Lower lobe of right lung (tissue), 2 donors: Measurements from ENCODE around the gene PABPC1L. TPM values are rescaled to one million over a fixed set of nuclear protein-coding genes. Genes with fewer than 3 reads are reported as not detected.

Source experiments
- ATAC-seq, 2 donors: fragments of 200-7000 bp; cut with Tn5 transposase; one replicate each; pipeline ENCODE4 v1.9.1; 2020 to 2022; ENCODE audit warnings: mild to moderate bottlenecking in 2 of 2, moderate library complexity in 2 of 2
- DNase-seq: peaks from one replicate; pipeline ENCODE4 v3.0.0-alpha.2; 2020
- H3K27ac ChIP-seq: fragments of 200-600 bp; one replicate; pipeline ENCODE4 v1.8.0; 2022
- H3K27me3 ChIP-seq: fragments of 200-600 bp; one replicate; pipeline ENCODE4 v1.8.0; 2022; ENCODE audit warnings: low read depth
- H3K36me3 ChIP-seq: fragments of 200-600 bp; one replicate; pipeline ENCODE4 v1.8.0; 2022; ENCODE audit warnings: mild to moderate bottlenecking
- H3K4me1 ChIP-seq: fragments of 200-600 bp; one replicate; pipeline ENCODE4 v1.8.0; 2022
- H3K4me3 ChIP-seq: fragments of 200-600 bp; one replicate; pipeline ENCODE4 v1.8.0; 2022; ENCODE audit warnings: mild to moderate bottlenecking
- H3K9me3 ChIP-seq: fragments of 200-600 bp; one replicate; pipeline ENCODE4 v1.8.0; 2022
- CTCF ChIP-seq: fragments of 200-600 bp; IDR thresholded peaks from one replicate; pipeline ENCODE4 v1.8.0; 2022; ENCODE audit warnings: antibody characterized with exemption, mild to moderate bottlenecking
- intact Hi-C: fragments of 100-400 bp; cut with DNase I; formaldehyde crosslinking; loops from one replicate; pipeline ENCODE4 v1.11.0; 2022
- total RNA-seq: library from RNA; stranded (reverse); fragmentation: NEBNext Ultra II Directional; extraction: Animal tissue kit (Norgen Biotek cat#: 25700); gene quantifications from one replicate; pipeline ENCODE4 v1.2.1, GENCODE V29; 2021
- donor health status: DM: no; HTN: yes; CAD: no; lungs with severe emphysema.

PABPC1L gene
- total RNA-seq, 1 donor from 2014 or later, result 56.3 TPM

DNA sequence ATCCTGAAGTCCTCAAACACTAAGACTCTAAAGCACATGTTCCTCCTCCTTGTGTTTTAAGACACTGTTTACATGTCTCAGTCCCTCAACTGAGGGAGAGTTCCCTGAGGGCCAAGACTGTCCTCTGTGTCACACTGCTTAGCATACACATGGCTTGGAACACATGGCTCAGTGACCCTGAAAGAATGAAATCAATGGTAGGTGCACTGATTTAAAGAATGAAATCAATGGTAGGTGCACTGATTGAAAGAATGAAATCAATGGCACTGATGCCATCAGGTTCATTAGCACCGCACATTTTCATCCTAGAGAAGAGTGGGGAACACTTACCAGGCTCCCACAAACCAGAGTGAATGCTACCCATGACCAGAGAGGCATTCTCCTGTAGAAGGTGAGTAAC is 40.5 kb downstream of the PABPC1L start:
- DNase-seq (no peak), ATAC-seq (no peak)
- Histone ChIP-seq H3K9me3 (no peaks in the 10 kb centered on the region), H3K27me3 (no peaks in the 10 kb centered on the region), H3K36me3 (peaks cover 85% of the 10 kb centered on the region), H3K4me1 (no peaks in the 10 kb centered on the region), H3K4me3 (no peak overlapping the region), H3K27ac (no peak overlapping the region)
- intact Hi-C loops, result no loop called here
- TF ChIP-seq CTCF, result no peak

DNA sequence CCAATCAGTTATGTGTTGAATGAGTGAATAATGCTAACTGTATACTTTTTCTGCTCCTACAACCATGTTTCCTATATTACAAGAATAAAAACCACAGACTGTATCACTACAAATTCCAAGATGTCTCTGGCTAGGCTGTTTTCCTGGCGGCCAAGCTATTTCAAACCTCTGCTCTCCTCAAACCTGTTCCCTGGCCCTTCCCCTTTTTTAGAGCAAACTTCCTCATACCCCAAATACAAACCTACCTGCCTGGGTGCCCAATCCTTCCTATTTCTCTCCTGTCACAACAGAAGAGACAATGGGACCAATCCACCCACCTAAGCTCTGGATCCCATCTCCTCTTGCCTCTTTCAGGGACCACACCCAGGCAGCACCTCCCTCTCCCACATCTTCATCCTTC is 42.9 kb downstream of the PABPC1L start:
- peaks cover 72% of the 10 kb centered on the region for H3K36me3 ChIP-seq
- H3K27ac ChIP-seq, result no peak overlapping the region
- no peak overlapping the region for H3K4me3 ChIP-seq
- intact Hi-C loops, result no loop called here
- ATAC-seq (no peak), DNase-seq (no peak)
- no peaks in the 10 kb centered on the region for H3K27me3 ChIP-seq
- no peak for TF ChIP-seq CTCF
- no peaks in the 10 kb centered on the region for H3K4me1 ChIP-seq
- H3K9me3 ChIP-seq, result no peaks in the 10 kb centered on the region

DNA sequence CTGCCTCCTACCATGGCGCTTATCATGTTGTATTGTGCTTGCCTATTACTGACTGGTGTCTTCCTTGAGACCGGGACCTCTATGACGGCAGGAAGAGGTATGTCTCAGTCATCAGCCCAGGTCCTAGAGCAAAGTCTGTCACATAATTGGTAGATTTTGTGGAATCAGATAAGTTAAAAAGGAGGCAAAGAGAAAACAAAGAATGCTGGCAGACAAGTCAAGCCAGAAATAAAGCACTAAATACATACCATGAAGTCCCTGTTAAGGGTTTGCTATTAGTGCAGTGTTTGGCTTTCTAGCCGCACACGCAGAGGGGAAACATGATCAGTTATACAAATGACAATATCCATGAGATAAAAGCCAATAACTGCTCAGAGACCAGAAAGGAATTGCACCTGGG is 44.4 kb downstream of the PABPC1L start:
- Histone ChIP-seq H3K36me3 (peaks cover 62% of the 10 kb centered on the region), H3K4me3 (no peak overlapping the region), H3K4me1 (peaks cover 5% of the 10 kb centered on the region), H3K27ac (no peak overlapping the region), H3K9me3 (no peaks in the 10 kb centered on the region), H3K27me3 (no peaks in the 10 kb centered on the region)
- intact Hi-C loops, result no loop called here
- ATAC-seq, result no peak
- no peak for DNase-seq
- no peak for TF ChIP-seq CTCF

DNA sequence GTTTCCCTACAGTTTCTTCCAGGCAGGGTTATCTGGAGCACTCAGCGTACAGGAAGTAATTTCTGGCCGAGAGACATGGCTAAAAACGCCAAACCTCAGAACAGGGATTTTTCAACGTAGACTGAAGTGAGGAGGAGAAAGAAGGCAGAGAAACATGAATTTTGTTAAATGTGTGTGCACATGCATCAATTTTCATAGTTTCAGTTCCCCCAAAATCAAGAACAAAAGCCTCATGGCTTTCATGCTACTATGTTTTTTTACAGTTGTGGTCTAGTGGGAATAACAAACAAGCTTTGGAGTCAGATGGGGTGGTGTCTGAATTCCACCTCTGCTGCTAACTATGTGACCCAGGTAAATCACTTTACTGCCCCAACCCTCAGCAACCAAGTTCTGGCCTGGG is 45.4 kb downstream of the PABPC1L start:
- TF ChIP-seq CTCF, result no peak
- H3K27me3 ChIP-seq, result no peaks in the 10 kb centered on the region
- intact Hi-C loops, result no loop called here
- peaks cover 51% of the 10 kb centered on the region for H3K36me3 ChIP-seq
- H3K4me1 ChIP-seq, result peaks cover 9% of the 10 kb centered on the region
- no peak overlapping the region for H3K27ac ChIP-seq
- DNase-seq (no peak), ATAC-seq (no peak)
- no peaks in the 10 kb centered on the region for H3K9me3 ChIP-seq
- no peak overlapping the region for H3K4me3 ChIP-seq

- no peak for TF ChIP-seq CTCF
- Histone ChIP-seq H3K4me3 (no peak overlapping the region), H3K4me1 (peaks cover 14% of the 10 kb centered on the region), H3K27ac (no peak overlapping the region), H3K9me3 (no peaks in the 10 kb centered on the region), H3K27me3 (no peaks in the 10 kb centered on the region), H3K36me3 (peaks cover 40% of the 10 kb centered on the region)
- DNase-seq (no peak), ATAC-seq (no peak)
- intact Hi-C loops, result no loop called here
Observed at GRCh38 chr20:44956410-44956809, 46.5 kb downstream of the PABPC1L start.

DNA sequence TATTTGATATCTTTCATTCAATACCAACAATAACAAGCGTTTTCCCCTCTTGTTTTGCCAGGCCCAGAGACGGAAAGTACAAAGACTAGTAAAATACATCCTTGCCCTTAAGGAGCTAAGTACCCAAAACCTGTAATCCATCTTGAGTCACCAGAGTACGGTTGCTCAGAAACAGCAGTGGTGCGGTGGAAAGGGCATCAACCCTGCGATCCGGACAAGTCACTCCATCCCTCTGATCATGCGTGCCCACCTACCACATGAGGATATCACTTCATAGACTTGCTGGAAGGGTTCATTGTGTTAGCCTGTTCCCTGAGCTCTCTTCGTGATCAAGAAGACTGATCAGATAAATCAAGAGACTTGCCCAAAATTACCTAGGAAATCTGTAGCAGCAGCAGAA is 48.4 kb downstream of the PABPC1L start:
- Histone ChIP-seq H3K9me3 (no peaks in the 10 kb centered on the region), H3K4me3 (no peak overlapping the region), H3K27me3 (no peaks in the 10 kb centered on the region), H3K4me1 (peaks cover 14% of the 10 kb centered on the region), H3K36me3 (peaks cover 29% of the 10 kb centered on the region), H3K27ac (no peak overlapping the region)
- no peak for DNase-seq
- TF ChIP-seq CTCF, result no peak
- no peak for ATAC-seq
- intact Hi-C loops, result no loop called here
